KBM-7 (cell line): ENCODE results near the gene SLC38A3.
A peak's percentile ranks its signal among the peaks of the same experiment; 100 is the strongest.
"Not testable (repeated sequence)": the region's sequence is repeated elsewhere in the genome, so short reads cannot be mapped to it uniquely, and the experiment has no call there.

ENCODE experiments used
- DNase-seq: peaks from one replicate; pipeline ENCODE4 v3.0.0-alpha.2; 2015
- in situ Hi-C: fragments of 300-500 bp; cut with MboI; formaldehyde crosslinking; loops from 2 replicates; pipeline ENCODE4 v1.14.3; 2020; ENCODE audit warnings: low sequenced_read_pairs, low pct_unique_long_range_greater_than_20kb, mixed read lengths

Gene SLC38A3

DNA sequence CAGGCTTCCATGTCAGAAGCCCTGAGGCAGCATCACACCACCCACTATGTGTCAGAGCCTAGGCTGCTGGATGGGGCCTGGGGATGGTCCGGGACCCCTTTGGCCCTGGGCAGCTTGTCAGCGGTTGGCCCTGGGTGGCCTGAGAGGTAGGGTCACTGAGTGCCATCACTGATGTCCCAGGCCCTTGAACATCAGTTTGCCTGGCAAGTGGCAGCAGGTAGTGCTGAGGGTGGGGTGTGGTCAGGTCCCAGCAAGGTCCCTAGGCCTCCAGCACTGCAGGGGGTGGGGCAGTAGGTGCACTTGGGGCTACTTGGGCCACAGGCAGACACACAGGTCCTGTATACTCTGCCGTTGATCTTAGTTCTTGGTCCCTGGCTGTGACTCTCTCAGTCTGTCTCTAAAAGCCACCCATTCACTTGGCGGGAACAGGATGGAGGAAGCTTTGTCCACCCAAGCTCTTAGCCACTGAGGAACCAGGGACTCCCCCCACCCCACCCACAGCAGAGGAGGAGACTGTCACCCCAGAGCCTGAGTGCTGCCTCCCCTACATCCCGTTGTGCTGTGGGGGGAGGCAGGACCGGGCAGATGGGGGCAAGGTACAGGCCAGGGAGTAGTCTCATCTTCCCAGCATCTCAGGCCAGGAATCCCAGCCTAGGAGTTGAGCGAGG, 36.8 kb downstream of the SLC38A3 start:
- in situ Hi-C loops = no loop called here
- no peak for DNase-seq

DNA sequence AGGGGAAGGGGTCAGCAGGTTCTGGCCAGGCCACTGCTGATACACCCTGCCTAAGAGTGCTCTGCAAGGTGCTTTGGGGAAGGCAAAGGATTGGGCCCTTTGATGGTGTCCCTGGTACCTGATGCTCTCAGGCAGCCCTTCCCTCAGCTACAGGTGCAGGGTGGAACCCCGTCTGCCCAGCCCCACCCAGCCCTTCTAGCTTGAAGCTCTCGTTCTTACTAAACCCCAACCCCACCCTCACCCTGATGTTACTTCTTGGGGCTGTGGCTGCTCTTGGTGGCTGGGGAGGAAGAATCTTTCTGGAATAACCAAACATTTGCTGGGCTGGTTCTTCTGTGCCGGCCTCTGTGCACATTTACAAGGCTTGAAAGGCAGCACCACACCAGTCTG, 37.3 kb downstream of the SLC38A3 start:
- in situ Hi-C loops = no loop called here
- no peak for DNase-seq

DNA sequence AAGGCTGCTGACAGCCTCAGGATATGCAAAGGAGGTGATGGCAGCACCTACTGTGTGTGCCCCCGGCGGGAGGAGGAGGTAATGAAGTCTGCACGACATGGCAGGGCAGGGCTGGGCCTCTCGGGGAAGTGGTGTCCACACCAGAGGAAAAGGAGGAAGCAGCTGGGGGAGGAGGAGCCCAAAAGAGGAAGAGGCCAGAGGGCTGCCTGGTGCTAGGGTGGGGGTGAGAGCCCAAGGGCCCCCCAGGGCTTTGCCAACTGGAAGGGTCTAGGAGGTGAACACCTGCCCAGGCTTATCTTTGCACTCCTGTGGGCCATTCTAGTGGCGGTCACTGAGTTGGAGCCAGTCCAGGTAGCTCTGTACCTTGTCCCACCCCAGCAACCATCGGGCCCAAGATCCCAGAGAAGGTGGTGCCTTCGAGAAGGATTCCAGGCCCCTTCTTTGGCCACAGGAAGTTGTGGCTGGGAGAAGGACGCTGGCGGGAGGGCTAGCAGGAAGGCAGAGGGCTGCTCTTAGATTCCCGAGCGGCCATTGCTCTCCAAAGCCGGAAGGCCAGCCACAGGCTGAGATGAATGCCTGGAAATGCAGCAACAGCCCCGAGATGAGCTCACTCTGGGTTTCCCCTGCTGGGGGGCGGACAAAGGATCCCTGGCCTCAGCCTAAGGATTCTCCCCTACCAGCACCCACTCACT, 37.9 kb downstream of the SLC38A3 start:
- in situ Hi-C loops = no loop called here

DNA sequence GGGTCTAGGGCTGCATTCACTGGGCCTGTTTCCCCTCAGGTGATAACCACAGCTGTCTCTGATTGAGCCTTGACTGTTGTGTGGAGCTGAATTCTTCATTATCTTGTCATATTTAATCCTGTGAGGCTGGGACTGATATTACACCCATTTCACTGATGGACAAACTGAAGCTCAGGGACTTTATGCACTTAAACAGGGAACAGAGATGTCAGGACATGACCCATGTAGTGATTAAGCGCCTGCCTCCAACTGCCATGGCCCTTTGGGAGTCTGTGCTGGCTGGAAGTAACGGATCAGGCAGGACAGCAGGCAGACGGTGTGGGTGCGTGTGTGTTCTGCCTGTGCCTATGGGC, 38.4 kb downstream of the SLC38A3 start:
- DNase-seq = no peak
- in situ Hi-C loops = no loop called here

More for the DNA sequence above, 37.9 kb downstream of the SLC38A3 start:
- peak; percentile 96 for DNase-seq

DNA sequence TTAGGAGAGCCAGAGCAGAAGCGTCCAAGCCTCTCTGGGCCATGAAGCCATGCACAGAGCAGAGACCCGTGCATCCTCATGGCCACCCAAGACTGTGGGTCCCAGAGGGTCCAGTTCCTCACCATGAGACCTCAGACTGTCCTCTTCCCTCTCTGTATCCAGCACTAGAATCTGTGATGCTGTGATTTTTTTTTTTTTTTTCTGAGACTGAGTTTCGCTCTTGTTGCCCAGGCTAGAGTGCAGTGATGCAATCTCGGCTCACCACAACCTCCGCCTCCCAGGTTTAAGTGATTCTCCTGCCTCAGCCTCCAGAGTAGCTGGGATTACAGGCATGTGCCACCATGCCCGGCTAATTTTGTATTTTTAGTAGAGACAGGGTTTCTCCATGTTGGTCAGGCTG, 39.7 kb downstream of the SLC38A3 start:
- DNase-seq, in situ Hi-C loops: not testable (repeated sequence)

DNA sequence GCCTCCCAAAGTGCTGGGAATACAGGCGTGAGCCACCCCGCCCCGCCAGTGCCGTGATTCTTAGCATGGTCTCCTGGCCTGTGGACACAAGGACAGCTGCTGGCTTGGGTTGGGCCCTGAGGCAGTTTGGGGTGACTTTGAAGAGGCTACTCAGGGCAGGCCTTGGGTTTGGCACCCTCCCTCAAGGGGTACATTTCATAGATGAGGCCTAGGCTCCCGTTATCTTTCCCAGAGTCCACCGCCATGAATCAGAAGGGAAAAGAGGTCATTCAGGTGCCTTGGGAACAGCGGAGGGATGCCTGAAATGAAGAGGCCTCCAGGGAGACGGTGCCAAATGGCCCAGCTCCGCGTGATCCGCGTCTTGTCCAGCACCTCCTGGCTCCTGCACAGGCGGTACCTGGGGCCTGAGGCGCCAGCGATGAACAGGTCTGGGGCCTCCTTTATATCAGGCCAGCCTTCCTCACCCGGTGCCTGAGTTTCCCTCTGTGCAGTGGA, 40.2 kb downstream of the SLC38A3 start:
- in situ Hi-C loops = no loop called here
- DNase-seq = no peak

DNA sequence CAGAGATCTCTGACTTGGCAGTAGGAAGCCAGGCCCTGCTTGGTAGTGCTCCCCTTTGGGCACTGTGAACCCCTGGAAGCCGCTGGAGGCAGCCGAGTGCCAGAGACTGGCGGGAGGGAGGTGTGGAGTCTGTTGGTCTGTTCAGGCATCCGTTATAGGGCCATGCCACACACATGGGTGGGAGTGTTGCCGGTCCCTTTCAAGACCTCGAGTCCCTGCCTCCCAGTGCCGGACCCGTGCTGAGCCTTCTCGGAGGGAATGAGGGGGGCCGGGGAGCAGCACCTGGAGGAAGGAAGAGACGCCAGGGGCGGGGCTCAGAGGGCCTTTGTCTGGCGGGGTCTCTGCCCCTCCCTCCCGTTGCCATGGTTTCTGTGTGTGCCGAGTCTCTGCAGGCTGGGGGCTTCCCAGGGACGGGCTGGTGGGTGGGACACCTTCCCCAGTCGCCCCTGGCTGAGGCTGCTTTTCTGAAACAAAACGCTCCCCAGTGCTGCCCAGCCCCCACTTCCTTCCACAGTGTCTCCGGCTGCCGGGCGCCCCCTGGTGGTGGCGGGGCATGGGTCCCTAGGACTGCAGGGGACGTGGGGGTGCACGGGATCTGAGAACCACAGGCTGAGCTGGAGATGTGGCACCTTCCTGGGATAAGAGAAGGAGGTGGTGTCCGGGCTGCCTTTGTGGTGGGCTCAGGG, 40.9 kb downstream of the SLC38A3 start:
- in situ Hi-C loops = no loop called here
- peak; percentile 93 for DNase-seq

DNA sequence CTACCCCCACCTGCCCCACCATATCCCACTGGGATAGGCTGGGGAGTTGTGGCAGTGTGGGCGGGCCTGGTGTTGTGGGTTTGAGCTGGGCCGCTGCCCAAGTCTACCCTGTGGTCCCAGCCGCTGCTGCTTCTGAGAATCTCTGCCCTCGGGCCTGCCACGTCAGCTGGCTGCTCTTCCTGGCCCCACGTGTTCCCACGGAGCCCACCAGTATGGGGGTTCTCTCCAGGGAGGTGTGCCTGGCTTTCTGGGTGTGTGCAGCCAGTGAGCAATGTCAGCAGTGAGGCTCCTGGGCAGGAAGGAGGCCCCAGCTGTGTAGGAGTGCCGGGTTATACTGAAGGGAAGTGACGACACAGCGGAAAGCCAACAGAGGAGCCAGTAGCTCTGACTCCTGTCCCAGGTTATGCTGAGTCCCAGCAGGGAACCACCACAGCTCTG, 41.5 kb downstream of the SLC38A3 start:
- peak; percentile 87 for DNase-seq
- in situ Hi-C loops = no loop called here

DNA sequence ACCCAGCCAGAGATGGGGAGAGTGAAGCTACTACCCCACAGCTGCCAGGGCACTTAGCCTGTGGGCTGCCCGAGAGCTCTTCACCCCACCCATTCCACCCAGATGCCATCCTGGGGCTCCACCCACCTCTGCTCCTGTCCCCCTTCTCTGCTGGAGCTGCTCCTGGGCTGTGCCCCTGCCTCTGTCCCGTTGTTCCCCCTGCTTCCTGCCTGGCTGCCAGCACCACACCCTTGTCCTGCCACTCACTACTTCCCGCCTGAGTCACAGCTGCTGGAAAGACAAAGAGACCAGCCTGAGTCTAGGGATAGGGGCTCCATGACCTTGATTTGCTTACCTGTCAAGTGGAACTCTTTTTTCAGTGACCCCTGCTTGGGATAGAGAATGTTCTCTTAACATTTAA, 43.3 kb downstream of the SLC38A3 start:
- in situ Hi-C loops = no loop called here
- DNase-seq = no peak

DNA sequence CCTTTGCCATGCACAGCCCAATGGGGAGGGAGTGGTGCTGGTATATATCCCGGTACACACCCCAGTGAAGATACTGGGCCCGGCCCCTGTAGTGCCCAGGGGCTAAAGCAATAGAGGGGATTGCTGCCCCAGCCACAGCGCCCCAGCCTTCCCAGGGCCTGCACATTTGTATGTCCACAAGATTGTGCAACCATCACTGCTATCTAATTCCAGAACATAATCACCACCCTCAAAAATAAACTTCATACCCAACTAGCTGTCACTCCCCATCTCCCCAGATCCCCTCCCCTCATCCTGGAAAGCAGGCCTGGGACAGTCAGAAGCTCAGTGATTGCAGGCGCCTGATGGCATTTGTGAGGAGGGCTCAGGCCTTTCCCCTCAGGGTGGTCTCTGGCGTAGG, 44.4 kb downstream of the SLC38A3 start:
- DNase-seq = no peak
- in situ Hi-C loops = no loop called here

DNA sequence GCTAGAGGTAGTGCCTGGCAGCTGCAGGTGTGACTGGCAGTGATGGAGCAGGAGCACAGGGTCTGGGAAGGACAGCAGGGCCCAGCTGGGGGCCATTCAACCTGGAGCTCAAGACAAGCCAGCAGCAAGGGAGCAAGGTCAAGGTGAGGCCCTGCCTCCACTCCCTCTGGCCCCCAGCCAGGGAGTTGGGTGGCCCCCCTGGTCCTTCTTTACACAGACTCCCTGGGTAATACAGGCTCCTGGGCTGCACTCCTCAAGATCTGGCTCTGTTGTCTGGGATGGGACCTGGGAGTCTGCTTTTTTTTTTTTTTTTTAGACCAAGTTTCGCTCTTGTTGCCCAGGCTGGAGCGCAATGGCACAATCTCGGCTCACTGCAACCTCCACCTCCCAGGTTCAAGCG, 45.4 kb downstream of the SLC38A3 start:
- DNase-seq = no peak
- in situ Hi-C loops = no loop called here

DNA sequence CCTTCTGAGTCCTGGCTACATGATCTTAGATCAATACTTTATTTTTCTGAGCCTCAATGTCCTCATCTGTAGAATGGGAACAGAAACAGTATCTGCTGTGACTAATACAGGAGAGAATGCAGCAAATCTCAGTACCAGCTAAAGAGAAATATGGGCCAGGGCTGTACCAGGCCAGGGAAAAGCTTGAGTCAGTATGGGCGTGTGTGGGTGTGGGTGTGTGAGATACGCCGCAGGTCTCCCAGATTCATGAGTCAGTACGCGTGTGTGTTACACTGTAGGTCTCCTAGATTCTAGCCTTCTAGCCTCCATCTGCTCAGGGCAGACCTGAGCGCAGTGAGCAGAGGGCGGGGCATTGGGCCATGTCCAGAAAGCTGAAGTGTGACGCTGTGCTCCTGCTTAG, 46.1 kb downstream of the SLC38A3 start:
- in situ Hi-C loops = no loop called here
- no peak for DNase-seq

DNA sequence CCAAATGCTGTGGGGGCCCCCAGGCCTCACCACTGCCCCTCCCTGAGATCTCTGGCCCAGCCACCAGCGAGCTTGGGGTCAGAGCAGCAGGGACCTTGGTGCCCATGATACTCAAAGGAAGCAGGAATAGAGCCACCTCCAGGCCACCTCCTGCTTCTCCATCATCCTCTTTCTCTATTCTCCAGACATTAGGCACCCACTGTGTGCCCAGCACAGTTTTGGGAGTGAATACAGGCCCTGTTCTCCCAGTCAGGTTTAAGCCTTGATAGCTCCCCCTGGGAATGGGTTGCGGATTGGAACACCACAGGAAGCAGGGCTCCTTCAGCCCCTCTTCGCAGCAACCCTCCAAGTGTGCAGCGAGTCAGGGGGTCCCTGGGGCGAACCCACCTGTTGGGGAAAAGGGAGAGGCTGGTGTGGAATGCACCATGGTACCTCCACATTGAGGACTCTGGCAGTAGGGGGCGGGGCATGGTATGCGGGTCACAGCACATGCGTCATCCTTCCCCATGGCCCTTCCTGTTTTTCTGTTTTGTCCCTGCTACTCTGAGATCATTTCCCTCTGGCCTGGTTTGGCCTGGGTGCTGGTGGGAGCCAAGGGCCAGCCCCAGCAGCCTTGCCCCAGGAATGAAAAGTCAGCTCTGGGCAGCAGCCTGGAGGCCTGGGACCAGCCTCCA, 49.6 kb downstream of the SLC38A3 start:
- in situ Hi-C loops = no loop called here
- DNase-seq = peak; percentile 45

DNA sequence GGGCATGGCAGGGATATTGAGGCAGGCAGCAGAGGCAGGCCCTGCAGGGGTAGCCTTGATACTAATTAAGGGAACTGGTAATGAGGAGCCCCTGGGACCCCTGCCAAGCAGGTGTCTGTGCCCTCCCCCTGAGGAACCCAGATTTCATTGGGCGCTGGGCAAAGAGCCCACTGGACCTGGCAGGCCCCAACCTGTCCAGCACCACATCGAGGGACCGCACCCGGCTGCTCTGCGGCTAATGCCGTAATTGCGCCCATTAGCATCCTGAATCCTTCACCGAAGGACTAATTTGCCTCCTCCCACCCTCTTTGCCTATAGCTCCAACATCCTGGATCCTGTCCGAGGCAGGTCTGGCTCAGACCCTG, 50.2 kb downstream of the SLC38A3 start:
- in situ Hi-C loops = no loop called here
- DNase-seq = no peak

DNA sequence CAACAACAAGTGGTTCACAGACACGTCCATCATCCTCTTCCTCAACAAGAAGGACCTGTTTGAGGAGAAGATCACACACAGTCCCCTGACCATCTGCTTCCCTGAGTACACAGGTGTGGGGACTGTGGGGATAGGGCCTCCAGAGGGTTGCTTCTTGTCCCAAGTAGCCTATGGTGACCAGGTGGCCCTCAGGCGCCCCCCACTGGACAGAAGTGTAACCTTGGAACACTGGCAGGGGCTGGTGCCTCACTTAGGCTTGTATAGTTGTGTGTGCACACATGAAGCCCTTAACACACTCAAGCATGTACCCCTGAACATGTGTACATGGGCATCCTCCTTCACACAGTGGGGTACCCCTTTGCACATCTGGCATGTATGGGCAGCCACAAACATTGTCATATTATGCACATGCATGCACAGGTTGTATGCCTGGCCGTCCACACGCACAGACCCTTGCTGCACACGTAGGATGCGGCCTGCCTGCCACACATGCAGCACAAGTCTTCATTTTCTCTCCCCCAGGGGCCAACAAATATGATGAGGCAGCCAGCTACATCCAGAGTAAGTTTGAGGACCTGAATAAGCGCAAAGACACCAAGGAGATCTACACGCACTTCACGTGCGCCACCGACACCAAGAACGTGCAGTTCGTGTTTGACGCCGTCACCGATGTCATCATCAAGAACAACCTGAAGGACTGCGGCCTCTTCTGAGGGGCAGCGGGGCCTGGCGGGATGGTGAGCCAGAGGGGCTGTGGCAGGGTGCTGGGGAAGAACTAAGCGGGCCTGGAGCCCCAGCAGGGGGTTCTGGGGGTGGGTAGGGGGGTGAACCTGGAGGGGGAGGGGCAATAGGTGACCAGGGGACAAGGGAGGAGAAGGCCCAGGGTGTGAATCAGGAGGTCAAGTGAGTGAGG, 52.2 kb downstream of the SLC38A3 start:
- peak; percentile 41 for DNase-seq

DNA sequence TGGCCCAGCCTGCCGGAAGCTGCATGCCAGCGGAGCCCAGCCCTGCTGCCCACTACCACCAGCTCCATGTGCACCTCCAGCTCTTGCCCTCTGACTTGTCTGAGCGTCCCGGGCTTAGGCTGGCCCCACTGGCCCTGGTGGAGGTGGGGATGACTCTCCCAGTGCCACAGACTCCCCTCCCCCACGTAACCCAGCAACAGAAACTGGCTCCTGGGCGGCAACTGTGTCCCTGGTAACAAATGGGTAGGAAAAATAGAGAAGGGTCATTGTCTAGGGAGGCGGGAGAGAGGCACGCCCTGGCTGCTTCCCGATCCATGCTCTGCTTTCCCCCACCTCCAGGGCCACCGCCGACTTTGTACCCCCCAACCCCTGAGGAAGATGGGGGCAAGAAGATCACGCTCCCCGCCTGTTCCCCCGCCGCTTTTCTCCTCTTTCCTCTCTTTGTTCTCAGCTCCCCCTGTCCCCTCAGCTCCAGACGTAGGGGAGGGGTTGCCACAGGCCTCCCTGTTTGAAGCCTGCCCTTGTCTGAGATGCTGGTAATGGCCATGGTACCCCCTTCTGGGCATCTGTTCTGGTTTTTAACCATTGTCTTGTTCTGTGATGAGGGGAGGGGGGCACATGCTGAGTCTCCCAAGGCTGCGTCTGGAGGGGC, 53.1 kb downstream of the SLC38A3 start:
- DNase-seq = no peak
- in situ Hi-C loops = no loop called here

More for the DNA sequence above, 52.2 kb downstream of the SLC38A3 start:
- in situ Hi-C loops = no loop called here

DNA sequence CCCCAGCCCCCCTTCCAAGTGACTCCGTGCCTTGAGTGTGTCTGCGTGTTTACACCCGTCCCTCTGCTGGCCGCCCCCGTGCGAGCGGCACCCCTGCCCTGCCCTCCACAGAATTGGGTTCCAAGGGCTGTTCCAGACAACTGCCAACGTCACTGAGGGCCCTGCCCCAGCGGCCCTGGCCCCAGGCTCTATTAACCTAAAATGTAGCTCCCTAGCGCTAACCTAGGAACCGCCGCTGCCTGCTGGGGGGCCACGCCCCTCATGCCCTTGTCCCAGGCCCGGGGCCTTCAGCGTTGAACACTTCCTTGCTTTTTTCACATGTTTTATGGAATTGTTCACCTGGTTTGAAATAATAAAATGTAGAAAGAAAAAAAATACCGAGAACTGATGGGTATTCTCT, 53.9 kb downstream of the SLC38A3 start:
- no peak for DNase-seq
- in situ Hi-C loops = no loop called here

DNA sequence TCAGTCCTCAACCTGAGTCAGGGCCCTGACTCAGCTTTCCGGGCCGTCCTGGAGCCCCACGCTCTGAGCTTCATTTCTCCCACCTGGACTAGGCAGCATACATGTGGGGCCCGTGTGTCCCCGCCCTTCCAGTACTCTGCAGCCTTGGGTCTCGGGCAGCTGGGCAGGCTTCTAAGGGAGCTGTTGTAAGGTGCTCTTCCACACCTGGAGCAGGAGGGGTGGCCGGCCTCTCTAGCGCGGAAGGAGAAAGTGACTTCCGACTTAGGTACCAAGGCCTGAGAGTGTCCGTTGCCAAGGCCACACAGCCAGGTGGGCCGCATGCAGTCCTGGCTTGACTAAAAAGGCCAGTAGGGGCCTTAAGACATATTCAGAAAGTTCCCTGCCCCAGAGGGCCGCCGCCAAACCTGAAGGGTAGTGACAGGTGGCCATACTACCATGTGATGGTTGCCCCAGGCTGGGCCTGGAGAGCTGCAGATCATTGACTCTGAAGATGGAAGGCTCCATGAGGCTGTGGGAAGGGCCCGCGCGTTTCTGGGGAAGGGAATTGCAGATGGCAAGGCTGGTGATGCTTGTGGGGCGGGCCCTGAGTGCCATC, 54.5 kb downstream of the SLC38A3 start:
- in situ Hi-C loops = no loop called here
- no peak for DNase-seq
